Measurements from ENCODE around the gene XXYLT1.

Gene XXYLT1

GRCh38 chr3:195208183-195208582 is 62.8 kb downstream of the XXYLT1 start:
- Histone ChIP-seq H3K4me3 (ENCODE audit: severe bottlenecking) (no peak overlapping the region), H3K27me3 (ENCODE audit: insufficient read depth, poor library complexity, severe bottlenecking) (no peaks in the 10 kb centered on the region), H3K4me1 (ENCODE audit: insufficient read depth, poor library complexity, severe bottlenecking) (peaks cover 19% of the 10 kb centered on the region), H3K9me3 (ENCODE audit: severe bottlenecking) (no peaks in the 10 kb centered on the region), H3K27ac (ENCODE audit: poor library complexity, severe bottlenecking) (no peak overlapping the region), H3K36me3 (ENCODE audit: low read depth) (no peaks in the 10 kb centered on the region)
- ATAC-seq (ENCODE audit: low read depth) (no peak), DNase-seq (ENCODE audit: low spot score) (no peak)
- TF ChIP-seq CTCF (IDR thresholded peaks at IDR 0.05; ENCODE audit: poor library complexity, severe bottlenecking): no peak

- no peak overlapping the region for H3K27ac ChIP-seq (ENCODE audit: poor library complexity, severe bottlenecking)
- no peaks in the 10 kb centered on the region for H3K27me3 ChIP-seq (ENCODE audit: insufficient read depth, poor library complexity, severe bottlenecking)
- no peaks in the 10 kb centered on the region for H3K36me3 ChIP-seq (ENCODE audit: low read depth)
- ATAC-seq (ENCODE audit: low read depth) (no peak), DNase-seq (ENCODE audit: low spot score) (no peak)
- no peak for TF ChIP-seq CTCF (IDR thresholded peaks at IDR 0.05; ENCODE audit: poor library complexity, severe bottlenecking)
- H3K4me3 ChIP-seq (ENCODE audit: severe bottlenecking): no peak overlapping the region
- H3K4me1 ChIP-seq (ENCODE audit: insufficient read depth, poor library complexity, severe bottlenecking): peaks cover 19% of the 10 kb centered on the region
- H3K9me3 ChIP-seq (ENCODE audit: severe bottlenecking): no peaks in the 10 kb centered on the region
Observed at GRCh38 chr3:195207731-195208130, 63.2 kb downstream of the XXYLT1 start.

GRCh38 chr3:195207056-195207455 is 63.9 kb downstream of the XXYLT1 start:
- Histone ChIP-seq H3K4me1 (ENCODE audit: insufficient read depth, poor library complexity, severe bottlenecking) (peaks cover 19% of the 10 kb centered on the region), H3K27me3 (ENCODE audit: insufficient read depth, poor library complexity, severe bottlenecking) (no peaks in the 10 kb centered on the region), H3K27ac (ENCODE audit: poor library complexity, severe bottlenecking) (no peak overlapping the region), H3K36me3 (ENCODE audit: low read depth) (no peaks in the 10 kb centered on the region), H3K4me3 (ENCODE audit: severe bottlenecking) (no peak overlapping the region), H3K9me3 (ENCODE audit: severe bottlenecking) (no peaks in the 10 kb centered on the region)
- no peak for TF ChIP-seq CTCF (IDR thresholded peaks at IDR 0.05; ENCODE audit: poor library complexity, severe bottlenecking)
- ATAC-seq (ENCODE audit: low read depth) (no peak), DNase-seq (ENCODE audit: low spot score) (no peak)

GRCh38 chr3:195204360-195205163 is 66.4 kb downstream of the XXYLT1 start:
- Histone ChIP-seq H3K4me3 (ENCODE audit: severe bottlenecking) (no peak overlapping the region), H3K27ac (ENCODE audit: poor library complexity, severe bottlenecking) (peak overlapping the region; percentile 22), H3K27me3 (ENCODE audit: insufficient read depth, poor library complexity, severe bottlenecking) (no peaks in the 10 kb centered on the region), H3K4me1 (ENCODE audit: insufficient read depth, poor library complexity, severe bottlenecking) (peaks cover 4% of the 10 kb centered on the region), H3K36me3 (ENCODE audit: low read depth) (no peaks in the 10 kb centered on the region), H3K9me3 (ENCODE audit: severe bottlenecking) (no peaks in the 10 kb centered on the region)
- DNase-seq (ENCODE audit: low spot score) (no peak), ATAC-seq (ENCODE audit: low read depth) (no peak)
- TF ChIP-seq CTCF (IDR thresholded peaks at IDR 0.05; ENCODE audit: poor library complexity, severe bottlenecking): no peak

GRCh38 chr3:195203606-195204005 is 67.4 kb downstream of the XXYLT1 start:
- H3K4me3 ChIP-seq (ENCODE audit: severe bottlenecking): no peak overlapping the region

More at GRCh38 chr3:195203606-195204005, 67.4 kb downstream of the XXYLT1 start:
- H3K27me3 ChIP-seq (ENCODE audit: insufficient read depth, poor library complexity, severe bottlenecking): no peaks in the 10 kb centered on the region
- H3K36me3 ChIP-seq (ENCODE audit: low read depth): no peaks in the 10 kb centered on the region
- no peak overlapping the region for H3K27ac ChIP-seq (ENCODE audit: poor library complexity, severe bottlenecking)
- H3K9me3 ChIP-seq (ENCODE audit: severe bottlenecking): no peaks in the 10 kb centered on the region
- peaks cover 6% of the 10 kb centered on the region for H3K4me1 ChIP-seq (ENCODE audit: insufficient read depth, poor library complexity, severe bottlenecking)
- no peak for ATAC-seq (ENCODE audit: low read depth)
- DNase-seq (ENCODE audit: low spot score): no peak
- TF ChIP-seq CTCF (IDR thresholded peaks at IDR 0.05; ENCODE audit: poor library complexity, severe bottlenecking): no peak

Measured in RWPE2 (cell line).